DOHH2 (cell line): ENCODE data around the gene AGER.

Experiments used
- H3F3A ChIP-seq: fragments of 200-600 bp; sonication (generic), shearing (Covaris generic); 2 replicates; pipeline ENCODE4 v1.6.0; 2016; ENCODE audit warnings: antibody characterized with exemption, mild to moderate bottlenecking; ENCODE audit not compliant: control insufficient read depth, insufficient read depth
- H3K27ac ChIP-seq: fragments of 200-600 bp; sonication (generic); 2 replicates; pipeline ENCODE4 v1.5.1; 2014; ENCODE audit warnings: low read depth, mild to moderate bottlenecking, low read length, moderate library complexity
- H3K27me3 ChIP-seq: fragments of 200-600 bp; sonication (generic); 2 replicates; pipeline ENCODE4 v1.6.1; 2014; ENCODE audit warnings: mild to moderate bottlenecking, low read length, mixed read lengths; ENCODE audit not compliant: control insufficient read depth
- H3K36me3 ChIP-seq: fragments of 200-600 bp; sonication (generic); 2 replicates; pipeline ENCODE4 v1.6.1; 2014; ENCODE audit warnings: mild to moderate bottlenecking, low read length, moderate library complexity, mixed read lengths; ENCODE audit not compliant: control insufficient read depth
- H3K4me1 ChIP-seq: fragments of 200-600 bp; sonication (generic); 2 replicates; pipeline ENCODE4 v1.6.1; 2014; ENCODE audit warnings: mild to moderate bottlenecking, low read length, mixed read lengths; ENCODE audit not compliant: control insufficient read depth
- H3K4me2 ChIP-seq: fragments of 200-600 bp; sonication (generic); 2 replicates; pipeline ENCODE4 v1.6.0; 2014; ENCODE audit warnings: mild to moderate bottlenecking, low read length, moderate library complexity
- H3K4me3 ChIP-seq: fragments of 200-600 bp; sonication (generic); 2 replicates; pipeline ENCODE4 v1.5.1; 2014; ENCODE audit warnings: mild to moderate bottlenecking, low read length, mixed read lengths
- H3K79me2 ChIP-seq: fragments of 200-600 bp; sonication (generic); 2 replicates; pipeline ENCODE4 v1.6.1; 2014; ENCODE audit warnings: mild to moderate bottlenecking, low read length, mixed read lengths; ENCODE audit not compliant: control insufficient read depth
- H3K9me2 ChIP-seq: fragments of 200-600 bp; sonication (generic); replicated peaks from 2 replicates; pipeline ENCODE4 v1.6.1; 2014; ENCODE audit warnings: mild to moderate bottlenecking, low read length, mixed read lengths; ENCODE audit not compliant: control insufficient read depth
- H3K9me3 ChIP-seq: fragments of 200-600 bp; sonication (generic); 2 replicates; pipeline ENCODE4 v1.6.1; 2014; ENCODE audit warnings: antibody characterized with exemption, low read length, mixed read lengths; ENCODE audit not compliant: control insufficient read depth, insufficient read depth
- H4K20me1 ChIP-seq: fragments of 200-600 bp; sonication (generic); 2 replicates; pipeline ENCODE4 v1.6.0; 2014; ENCODE audit warnings: low read depth, mild to moderate bottlenecking, antibody characterized with exemption, low read length, moderate library complexity; ENCODE audit not compliant: control insufficient read depth, insufficient read depth
- EZH2phosphoT487 ChIP-seq: fragments of 200-600 bp; sonication (generic); IDR thresholded peaks from 2 replicates; pipeline ENCODE4 v1.6.1; 2017; ENCODE audit warnings: borderline replicate concordance, mild to moderate bottlenecking, antibody characterized with exemption, low read length, moderate library complexity, mixed read lengths
- TF ChIP-seq, protein P1 (sequence below): fragments of 200-600 bp; sonication (generic); IDR thresholded peaks from one replicate; pipeline ENCODE4 v1.5.1; 2014; ENCODE audit warnings: antibody characterized with exemption, mild to moderate bottlenecking, low read depth, low read length; ENCODE audit not compliant: poor library complexity, severe bottlenecking

AGER gene

GRCh38 chr6:32131439-32131948, 52.6 kb downstream of the AGER start:
- H3K36me3 ChIP-seq = peaks cover 18% of the 10 kb centered on the region
- no peak overlapping the region for H3K4me2 ChIP-seq
- H3F3A ChIP-seq = 0 out of 2 replicates have a peak, but pooled peaks cover 3% of the 10 kb centered on the region
- TF ChIP-seq, protein P1, sequence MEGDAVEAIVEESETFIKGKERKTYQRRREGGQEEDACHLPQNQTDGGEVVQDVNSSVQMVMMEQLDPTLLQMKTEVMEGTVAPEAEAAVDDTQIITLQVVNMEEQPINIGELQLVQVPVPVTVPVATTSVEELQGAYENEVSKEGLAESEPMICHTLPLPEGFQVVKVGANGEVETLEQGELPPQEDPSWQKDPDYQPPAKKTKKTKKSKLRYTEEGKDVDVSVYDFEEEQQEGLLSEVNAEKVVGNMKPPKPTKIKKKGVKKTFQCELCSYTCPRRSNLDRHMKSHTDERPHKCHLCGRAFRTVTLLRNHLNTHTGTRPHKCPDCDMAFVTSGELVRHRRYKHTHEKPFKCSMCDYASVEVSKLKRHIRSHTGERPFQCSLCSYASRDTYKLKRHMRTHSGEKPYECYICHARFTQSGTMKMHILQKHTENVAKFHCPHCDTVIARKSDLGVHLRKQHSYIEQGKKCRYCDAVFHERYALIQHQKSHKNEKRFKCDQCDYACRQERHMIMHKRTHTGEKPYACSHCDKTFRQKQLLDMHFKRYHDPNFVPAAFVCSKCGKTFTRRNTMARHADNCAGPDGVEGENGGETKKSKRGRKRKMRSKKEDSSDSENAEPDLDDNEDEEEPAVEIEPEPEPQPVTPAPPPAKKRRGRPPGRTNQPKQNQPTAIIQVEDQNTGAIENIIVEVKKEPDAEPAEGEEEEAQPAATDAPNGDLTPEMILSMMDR = no peak
- TF ChIP-seq EZH2phosphoT487 = no peak
- 0 out of 2 replicates have a peak, but pooled peaks cover 3% of the 10 kb centered on the region for H4K20me1 ChIP-seq
- H3K79me2 ChIP-seq = peaks cover 31% of the 10 kb centered on the region
- no peak overlapping the region for H3K27ac ChIP-seq
- H3K9me3 ChIP-seq = no peaks in the 10 kb centered on the region
- H3K4me3 ChIP-seq = no peak overlapping the region
- peaks cover 25% of the 10 kb centered on the region for H3K4me1 ChIP-seq
- no peaks in the 10 kb centered on the region for H3K9me2 ChIP-seq
- peaks cover 8% of the 10 kb centered on the region; the same call in 1 of the 2 replicates for H3K27me3 ChIP-seq
